ENCODE results near the gene SUCO.

Gene SUCO

DNA sequence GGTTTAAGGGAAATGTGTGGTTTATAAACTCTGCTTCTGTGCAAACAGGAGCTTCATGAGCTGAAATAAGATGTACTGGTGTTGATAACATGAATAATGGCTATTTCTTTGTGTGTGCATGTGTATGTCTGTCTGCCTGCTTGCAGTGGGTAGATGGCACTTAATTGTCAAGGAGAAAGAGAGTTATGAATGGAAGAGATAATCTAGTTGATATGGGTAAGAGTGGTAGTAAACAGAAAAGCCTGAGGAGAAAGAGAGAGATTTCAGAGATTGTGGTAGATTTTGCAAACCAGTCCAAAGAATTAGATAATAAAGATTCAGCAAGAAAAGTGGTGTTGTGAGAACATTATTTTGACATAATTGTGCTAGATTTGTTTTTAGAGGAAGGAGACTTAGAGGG is 7.7 kb downstream of the SUCO start:
- Histone ChIP-seq H3K9ac (ENCODE audit: insufficient read length) (no peak overlapping the region), H3K9me3 (ENCODE audit: low read depth, low read length) (no peaks in the 10 kb centered on the region), H3K4me3 (no peak overlapping the region), H3K36me3 (ENCODE audit: insufficient read depth, low read length) (no peaks in the 10 kb centered on the region), H3K27ac (no peak overlapping the region)
- TF ChIP-seq EZH2 (IDR thresholded peaks at IDR 0.05), result no peak
- no peak for TF ChIP-seq FOXP2 (optimal IDR thresholded peaks at IDR 0.05; ENCODE audit: control extremely low read depth, extremely low read length, insufficient read depth)
- TF ChIP-seq POLR2AphosphoS5 (IDR thresholded peaks at IDR 0.05; ENCODE audit: borderline replicate concordance, low read depth, low read length), result no peak
- DNase-seq (ENCODE audit: low read depth, low spot score), result no peak

GRCh38 chr1:172544481-172545104 is 11.6 kb downstream of the SUCO start:
- TF ChIP-seq POLR2AphosphoS5 (IDR thresholded peaks at IDR 0.05; ENCODE audit: borderline replicate concordance, low read depth, low read length) (no peak), FOXP2 (optimal IDR thresholded peaks at IDR 0.05; ENCODE audit: control extremely low read depth, extremely low read length, insufficient read depth) (no peak), EZH2 (IDR thresholded peaks at IDR 0.05) (no peak)
- H3K4me3 ChIP-seq, result no peak overlapping the region
- no peak overlapping the region for H3K27ac ChIP-seq
- no peaks in the 10 kb centered on the region for H3K36me3 ChIP-seq (ENCODE audit: insufficient read depth, low read length)
- no peak for DNase-seq (ENCODE audit: low read depth, low spot score)
- no peak overlapping the region for H3K9ac ChIP-seq (ENCODE audit: insufficient read length)
- H3K9me3 ChIP-seq (ENCODE audit: low read depth, low read length), result no peaks in the 10 kb centered on the region

DNA sequence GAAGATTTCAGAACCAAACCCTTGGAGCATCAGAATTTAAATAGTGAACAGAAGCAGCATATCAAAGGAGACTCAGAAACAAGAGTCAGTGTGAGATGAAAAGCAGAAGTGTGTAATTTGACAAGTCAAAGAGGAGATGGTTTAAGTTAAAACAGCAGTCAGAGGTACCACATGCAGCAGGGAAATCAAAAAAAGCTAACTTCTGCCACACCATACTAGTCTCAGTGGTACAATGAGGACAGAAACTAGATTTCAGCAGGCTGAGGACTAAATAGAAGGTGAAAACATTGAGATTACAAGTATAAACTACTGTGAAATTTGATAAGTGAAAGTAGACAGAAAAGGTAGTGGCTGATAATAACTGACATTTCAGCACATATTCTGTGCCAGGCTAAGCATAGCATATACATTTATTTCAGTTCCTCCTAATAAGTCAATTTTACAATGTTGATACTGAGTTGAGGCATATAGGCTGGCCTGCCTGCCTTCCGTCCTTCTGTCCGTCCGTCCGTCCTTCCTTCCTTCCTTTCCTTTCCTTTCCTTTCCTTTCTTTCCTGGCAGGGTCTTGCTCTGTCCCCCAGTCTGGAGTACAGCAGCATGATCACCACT is 12.6 kb downstream of the SUCO start:
- H3K9me3 ChIP-seq (ENCODE audit: low read depth, low read length), result no peaks in the 10 kb centered on the region
- no peak overlapping the region for H3K9ac ChIP-seq (ENCODE audit: insufficient read length)
- H3K27ac ChIP-seq, result no peak overlapping the region
- no peaks in the 10 kb centered on the region for H3K36me3 ChIP-seq (ENCODE audit: insufficient read depth, low read length)
- no peak for DNase-seq (ENCODE audit: low read depth, low spot score)
- H3K4me3 ChIP-seq, result no peak overlapping the region
- TF ChIP-seq POLR2AphosphoS5 (IDR thresholded peaks at IDR 0.05; ENCODE audit: borderline replicate concordance, low read depth, low read length) (no peak), FOXP2 (optimal IDR thresholded peaks at IDR 0.05; ENCODE audit: control extremely low read depth, extremely low read length, insufficient read depth) (no peak), EZH2 (IDR thresholded peaks at IDR 0.05) (no peak)

- Histone ChIP-seq H3K36me3 (ENCODE audit: insufficient read depth, low read length) (no peaks in the 10 kb centered on the region), H3K9ac (ENCODE audit: insufficient read length) (no peak overlapping the region), H3K4me3 (no peak overlapping the region), H3K27ac (no peak overlapping the region), H3K9me3 (ENCODE audit: low read depth, low read length) (no peaks in the 10 kb centered on the region)
- TF ChIP-seq POLR2AphosphoS5 (IDR thresholded peaks at IDR 0.05; ENCODE audit: borderline replicate concordance, low read depth, low read length) (no peak), FOXP2 (optimal IDR thresholded peaks at IDR 0.05; ENCODE audit: control extremely low read depth, extremely low read length, insufficient read depth) (no peak), EZH2 (IDR thresholded peaks at IDR 0.05) (no peak)
- no peak for DNase-seq (ENCODE audit: low read depth, low spot score)
These were observed 14.1 kb downstream of the SUCO start for GRCh38 chr1:172547071-172547470.

- H3K9me3 ChIP-seq (ENCODE audit: low read depth, low read length), result no peaks in the 10 kb centered on the region
- H3K27ac ChIP-seq, result no peak overlapping the region; the same call in 1 of the 2 replicates
- H3K4me3 ChIP-seq, result peak overlapping the region; percentile 36
- H3K9ac ChIP-seq (ENCODE audit: insufficient read length), result peak overlapping the region; percentile 4
- H3K36me3 ChIP-seq (ENCODE audit: insufficient read depth, low read length), result no peaks in the 10 kb centered on the region
- TF ChIP-seq EZH2 (IDR thresholded peaks at IDR 0.05), result no peak
- TF ChIP-seq FOXP2 (optimal IDR thresholded peaks at IDR 0.05; ENCODE audit: control extremely low read depth, extremely low read length, insufficient read depth), result no peak
- DNase-seq (ENCODE audit: low read depth, low spot score), result no peak
These were observed 16.8 kb downstream of the SUCO start for GRCh38 chr1:172549621-172550280.

GRCh38 chr1:172551279-172551678 is 18.3 kb downstream of the SUCO start:
- TF ChIP-seq POLR2AphosphoS5 (IDR thresholded peaks at IDR 0.05; ENCODE audit: borderline replicate concordance, low read depth, low read length), result no peak
- no peak overlapping the region for H3K9ac ChIP-seq (ENCODE audit: insufficient read length)
- no peak for DNase-seq (ENCODE audit: low read depth, low spot score)
- peaks cover 4% of the 10 kb centered on the region; the same call in 1 of the 2 replicates for H3K36me3 ChIP-seq (ENCODE audit: insufficient read depth, low read length)
- H3K9me3 ChIP-seq (ENCODE audit: low read depth, low read length), result no peaks in the 10 kb centered on the region
- no peak overlapping the region for H3K27ac ChIP-seq
- H3K4me3 ChIP-seq, result no peak overlapping the region

DNA sequence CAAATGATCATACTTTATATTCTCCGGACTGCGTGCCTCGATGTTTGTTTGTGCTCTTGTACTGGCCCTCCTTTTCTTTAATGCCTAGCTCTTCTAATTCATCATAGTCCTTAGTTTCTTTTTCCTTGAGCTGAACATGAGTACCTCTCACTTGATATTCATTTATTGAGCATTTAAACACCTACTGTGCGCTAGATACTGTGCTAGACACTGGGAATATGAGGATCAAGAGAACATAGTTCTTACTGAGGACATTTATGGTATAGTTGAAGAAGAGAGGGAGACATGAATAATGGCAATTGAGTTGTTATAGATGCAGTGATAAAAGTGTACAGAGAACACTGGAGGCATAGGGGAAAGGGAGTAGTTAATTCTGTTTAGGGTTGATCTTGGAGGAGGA is 22.0 kb downstream of the SUCO start:
- DNase-seq (ENCODE audit: low read depth, low spot score), result no peak
- Histone ChIP-seq H3K36me3 (ENCODE audit: insufficient read depth, low read length) (peaks cover 19% of the 10 kb centered on the region), H3K4me3 (no peak overlapping the region), H3K9me3 (ENCODE audit: low read depth, low read length) (no peaks in the 10 kb centered on the region), H3K9ac (ENCODE audit: insufficient read length) (no peak overlapping the region), H3K27ac (no peak overlapping the region)
- TF ChIP-seq POLR2AphosphoS5 (IDR thresholded peaks at IDR 0.05; ENCODE audit: borderline replicate concordance, low read depth, low read length) (no peak), EZH2 (IDR thresholded peaks at IDR 0.05) (no peak), FOXP2 (optimal IDR thresholded peaks at IDR 0.05; ENCODE audit: control extremely low read depth, extremely low read length, insufficient read depth) (no peak)

GRCh38 chr1:172556461-172556860 is 23.5 kb downstream of the SUCO start:
- TF ChIP-seq POLR2AphosphoS5 (IDR thresholded peaks at IDR 0.05; ENCODE audit: borderline replicate concordance, low read depth, low read length) (no peak), EZH2 (IDR thresholded peaks at IDR 0.05) (no peak), FOXP2 (optimal IDR thresholded peaks at IDR 0.05; ENCODE audit: control extremely low read depth, extremely low read length, insufficient read depth) (no peak)
- Histone ChIP-seq H3K27ac (no peak overlapping the region), H3K36me3 (ENCODE audit: insufficient read depth, low read length) (peaks cover 26% of the 10 kb centered on the region), H3K9me3 (ENCODE audit: low read depth, low read length) (no peaks in the 10 kb centered on the region), H3K4me3 (no peak overlapping the region), H3K9ac (ENCODE audit: insufficient read length) (no peak overlapping the region)
- DNase-seq (ENCODE audit: low read depth, low spot score), result no peak

Measured in SK-N-MC (cell line).